NCI-H2227 treated with DMSO at 0.1 percent for 48 hours (cell line): ENCODE measurements around the gene DLGAP1.
"Not testable (repeated sequence)": the region's sequence is repeated elsewhere in the genome, so short reads cannot be mapped to it uniquely, and the experiment has no call there.

ENCODE experiments used
- DNase-seq: peaks from one replicate; lab custom pipeline; 2025; lab: John Stamatoyannopoulos, UW

Gene DLGAP1

DNA sequence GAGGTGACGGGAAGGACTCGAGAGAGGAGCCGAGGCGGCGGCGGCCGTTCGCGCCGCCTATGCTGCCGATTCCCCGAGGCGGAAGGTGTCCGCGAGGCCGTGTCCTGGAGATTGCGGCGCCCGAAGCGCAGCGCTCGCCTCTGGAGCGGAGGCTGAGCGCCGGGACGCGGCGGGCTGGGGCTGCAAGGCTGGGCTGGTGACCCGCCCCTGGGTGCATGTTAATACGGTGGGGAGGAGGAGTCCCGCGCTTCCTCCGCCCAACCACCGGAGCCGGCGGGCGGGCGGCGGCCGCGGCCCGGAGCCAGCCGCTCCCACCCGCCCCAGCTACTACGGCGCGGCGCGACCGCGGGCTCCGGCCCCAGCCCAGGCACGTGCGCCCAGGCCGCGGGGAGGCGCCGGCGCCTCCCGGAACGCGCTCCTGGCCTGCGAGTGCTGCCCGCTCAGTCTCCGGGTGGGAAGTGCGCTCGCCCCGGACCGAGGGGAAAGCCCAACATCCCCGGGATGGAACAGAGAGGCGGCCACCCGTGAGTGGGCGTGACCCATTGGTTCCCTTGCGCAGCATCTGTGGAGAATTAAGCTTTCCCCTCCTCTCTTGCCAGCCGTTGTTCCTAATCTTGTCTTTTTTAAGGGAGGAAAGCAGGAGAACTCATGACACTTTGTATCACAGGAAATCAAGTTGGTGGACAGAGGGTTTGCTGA, at the start of gene DLGAP1:
Gene DLGAP1 (minus strand): TSS at position 195 of the 699 bp plus-strand sequence.
- DNase-seq = no peak

DNA sequence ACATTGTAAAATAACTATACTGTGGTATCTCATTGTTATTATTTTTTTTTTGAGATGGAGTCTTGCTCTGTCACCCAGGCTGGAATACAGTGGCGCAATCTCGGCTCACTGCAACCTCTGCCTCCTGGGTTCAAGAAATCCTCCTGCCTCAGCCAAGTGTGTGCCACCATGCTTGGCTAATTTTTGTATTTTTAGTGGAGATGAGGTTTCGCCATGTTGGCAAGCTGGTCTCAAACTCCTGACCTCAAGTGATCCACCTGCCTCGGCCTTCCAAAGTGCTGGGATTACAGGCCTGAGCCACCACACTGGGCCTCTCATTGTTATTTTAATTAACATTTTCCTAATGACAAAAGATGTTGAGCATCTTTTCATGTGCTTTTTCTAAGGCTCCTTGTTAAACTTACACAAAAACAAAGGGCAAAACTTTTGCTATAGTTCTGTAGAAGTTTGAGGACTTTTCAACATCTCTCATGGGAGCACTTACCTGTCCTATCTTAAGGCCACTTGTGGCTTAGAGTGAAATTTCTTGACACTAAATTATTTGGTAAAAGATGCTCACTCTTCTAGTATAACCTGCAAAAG, 39.7 kb upstream of the DLGAP1 start:
- not testable (repeated sequence) for DNase-seq

DNA sequence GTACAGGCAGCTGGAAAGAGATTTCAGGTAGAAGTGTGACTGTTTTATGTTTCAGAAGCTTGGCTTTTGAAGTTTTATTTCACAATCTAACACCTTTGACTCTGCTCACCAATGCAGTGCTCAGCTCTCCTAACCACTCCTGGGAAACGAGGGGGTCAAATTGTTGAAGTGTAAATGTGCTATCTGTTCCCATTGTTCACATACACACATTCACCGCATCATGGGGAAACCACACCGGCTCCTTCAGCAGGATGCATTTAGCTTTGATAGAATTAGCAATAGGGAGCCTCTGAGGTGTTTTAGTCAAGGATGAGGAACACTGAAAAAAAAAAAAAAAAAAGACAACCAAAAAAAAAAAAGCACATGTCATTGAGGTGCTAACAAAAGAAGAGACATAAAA, 13.4 kb upstream of the DLGAP1 start:
- no peak for DNase-seq

DNA sequence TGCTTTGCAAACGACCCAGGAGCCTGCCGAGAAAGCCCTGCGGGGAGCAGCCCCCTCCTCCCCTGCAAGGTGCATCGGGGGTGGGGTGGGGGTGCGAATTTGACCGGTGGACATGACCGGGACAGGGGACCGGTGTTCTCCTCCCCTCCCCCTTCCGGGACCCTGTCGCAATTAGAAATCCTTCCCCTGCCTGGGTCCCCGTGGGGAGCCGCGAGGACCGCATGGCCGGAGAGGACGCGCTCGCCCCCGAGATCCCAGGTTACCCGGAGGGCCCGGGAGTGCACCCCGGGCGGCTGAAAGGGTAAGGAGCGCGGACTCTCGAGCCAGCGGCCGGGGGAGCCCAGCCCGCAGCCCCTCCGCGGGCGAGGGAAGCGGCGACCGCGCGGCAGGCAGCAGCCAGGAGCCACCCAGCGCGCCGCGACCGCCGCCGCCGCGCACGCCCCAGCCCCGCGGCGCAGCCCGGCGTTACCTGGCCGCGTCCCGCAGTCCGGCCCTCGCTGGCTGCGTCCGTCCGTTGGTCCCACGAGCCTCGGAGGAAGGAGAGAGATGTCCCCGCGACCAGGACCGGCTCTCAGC, 482 bp downstream of the DLGAP1 start:
- DNase-seq = no peak

- no peak for DNase-seq
Observed at GRCh38 chr18:4453874-4454536, 1.1 kb downstream of the DLGAP1 start.

DNA sequence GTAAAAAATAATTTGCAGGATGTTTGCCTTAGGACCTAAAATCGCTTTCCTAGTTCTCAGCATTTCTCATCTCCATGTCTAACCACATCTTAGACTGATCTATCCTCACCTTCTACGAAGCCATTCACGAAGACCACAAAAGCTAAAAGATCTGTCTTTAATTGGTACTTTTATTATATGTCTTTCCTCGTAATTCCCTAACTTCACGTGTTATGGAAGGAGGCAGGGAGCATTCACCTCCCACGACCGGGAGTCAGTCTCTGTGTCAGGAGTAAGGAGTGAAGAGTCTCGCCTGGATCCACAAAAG, 1.6 kb downstream of the DLGAP1 start:
- DNase-seq = no peak

DNA sequence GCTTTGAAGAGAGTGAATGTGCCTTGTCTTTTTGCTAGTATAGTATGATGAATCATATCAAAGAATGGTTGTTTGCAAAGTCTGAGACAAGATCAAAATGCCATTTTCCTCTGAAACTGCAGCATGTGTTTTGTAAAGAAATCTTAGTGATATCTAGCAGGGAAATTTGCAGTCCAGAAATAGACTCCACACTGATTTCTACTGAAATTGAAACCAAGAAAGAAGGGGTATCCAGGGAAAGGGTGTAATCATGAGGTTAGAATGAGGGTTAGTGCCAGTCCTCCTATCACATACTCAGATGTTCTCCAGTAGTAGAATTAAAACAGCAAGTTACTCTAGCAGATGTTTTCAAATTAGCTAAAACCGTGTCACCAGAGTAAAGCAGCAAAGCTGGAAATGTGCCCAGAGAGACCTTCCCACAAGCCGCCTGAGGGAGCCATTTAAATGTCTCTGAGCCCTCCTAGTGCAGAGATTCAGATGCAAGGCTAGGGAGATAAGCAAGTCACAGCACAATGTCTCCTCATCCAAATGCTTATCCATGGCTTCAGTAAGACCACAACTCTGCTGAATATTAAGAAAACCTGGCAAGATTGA, 4.9 kb downstream of the DLGAP1 start:
- DNase-seq = no peak

GRCh38 chr18:4445902-4446301, 9.2 kb downstream of the DLGAP1 start:
- DNase-seq = no peak

DNA sequence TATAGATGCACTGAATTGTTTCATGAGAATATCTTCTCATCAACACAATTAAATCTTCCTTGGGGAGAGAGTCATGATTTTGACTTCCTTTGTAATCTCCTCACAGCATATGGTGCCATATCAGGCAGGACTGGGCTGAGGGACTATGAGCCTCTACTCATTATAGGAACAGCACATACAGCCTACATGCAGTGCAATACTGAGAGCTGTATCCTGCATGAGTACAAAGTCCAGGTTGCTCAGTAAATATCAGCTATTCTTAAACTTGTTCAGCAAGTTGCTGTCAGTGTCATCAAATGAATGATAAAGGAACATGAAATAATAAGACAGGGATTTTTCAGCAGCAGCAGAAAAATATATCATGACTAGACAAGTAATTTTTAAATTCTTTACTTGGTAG, 10.8 kb downstream of the DLGAP1 start:
- DNase-seq = no peak

GRCh38 chr18:4441098-4441497, 14.0 kb downstream of the DLGAP1 start:
- DNase-seq = no peak

- DNase-seq = no peak
Observed at GRCh38 chr18:4438938-4439337, 16.2 kb downstream of the DLGAP1 start.

GRCh38 chr18:4433717-4434116, 21.4 kb downstream of the DLGAP1 start:
- no peak for DNase-seq

DNA sequence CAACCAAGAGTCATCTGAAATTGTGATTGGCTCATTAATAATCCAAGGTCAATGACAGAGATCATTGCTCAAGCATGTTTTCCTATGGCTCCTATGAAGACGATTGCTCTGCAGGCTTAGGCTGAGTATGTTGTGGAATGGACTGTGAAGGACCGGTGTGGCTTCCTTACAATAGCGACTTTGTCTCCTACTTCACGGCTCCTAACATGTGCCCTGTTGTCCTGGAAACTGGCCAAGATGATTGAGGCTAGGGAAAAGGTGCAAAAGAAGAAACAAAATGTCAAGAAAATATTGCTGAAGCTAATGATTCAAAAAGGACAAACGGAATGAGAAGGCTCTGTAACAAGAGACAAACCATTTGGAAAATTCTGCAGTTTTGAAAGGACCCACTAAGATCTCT, 24.3 kb downstream of the DLGAP1 start:
- DNase-seq = no peak

- no peak for DNase-seq
Observed at GRCh38 chr18:4417714-4418113, 37.4 kb downstream of the DLGAP1 start.

GRCh38 chr18:4416976-4417375, 38.1 kb downstream of the DLGAP1 start:
- no peak for DNase-seq

DNA sequence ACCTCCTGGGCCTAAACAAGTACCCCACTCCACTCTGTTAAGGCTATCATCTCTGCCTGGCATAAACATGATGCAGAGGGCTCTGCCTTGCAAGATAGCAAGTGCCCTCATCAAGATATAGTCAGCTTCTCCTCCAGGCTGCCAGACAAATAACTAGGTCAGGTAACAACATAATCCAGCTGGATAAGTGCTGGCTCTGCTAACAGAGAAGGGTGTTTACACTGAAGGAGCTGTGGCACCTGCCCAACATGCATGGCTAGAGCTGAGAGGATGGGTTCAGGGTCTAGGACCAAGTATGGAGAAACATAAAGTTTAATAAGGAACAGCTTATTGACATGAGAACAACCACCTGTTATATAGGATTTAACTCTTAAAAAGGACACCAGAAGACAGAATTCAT, 42.8 kb downstream of the DLGAP1 start:
- no peak for DNase-seq

DNA sequence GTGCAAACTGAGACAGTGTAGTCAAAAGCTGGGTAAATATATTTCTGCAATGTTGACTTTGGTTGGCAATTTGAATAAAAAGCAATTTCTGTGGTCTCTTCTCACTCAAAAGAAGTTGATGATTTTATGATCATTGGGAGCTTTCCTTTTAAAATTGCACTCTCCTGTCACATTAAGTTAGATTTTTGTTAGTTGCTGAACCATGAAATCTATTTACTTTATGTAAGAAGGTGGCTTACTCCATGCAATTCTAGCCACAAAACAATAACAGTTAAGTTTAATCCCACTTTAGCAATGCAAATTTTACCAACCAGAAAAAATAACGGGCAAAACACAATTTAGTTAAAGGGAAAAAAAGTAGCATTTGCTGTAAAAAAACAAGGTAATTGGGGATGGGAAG, 48.3 kb downstream of the DLGAP1 start:
- no peak for DNase-seq

DNA sequence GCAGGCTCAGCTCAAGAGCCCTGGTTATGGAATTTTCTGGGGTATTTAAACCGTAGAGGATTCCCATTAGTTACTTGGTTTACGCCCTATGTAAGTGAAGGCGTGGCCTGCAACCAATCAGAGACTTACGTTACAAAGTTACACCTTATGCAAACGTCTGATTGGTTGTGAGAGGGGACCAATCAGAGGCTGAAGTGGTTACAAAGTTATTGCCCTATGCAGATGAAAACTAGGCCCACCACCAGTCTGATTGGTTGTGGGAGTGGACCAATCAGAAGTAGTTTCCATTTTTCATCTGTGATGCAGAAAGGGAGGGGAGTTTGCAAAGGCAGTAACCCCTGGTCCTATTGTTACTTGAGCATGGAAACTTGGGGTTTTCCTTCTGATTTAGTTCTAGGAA, 49.1 kb downstream of the DLGAP1 start:
- DNase-seq = no peak

DNA sequence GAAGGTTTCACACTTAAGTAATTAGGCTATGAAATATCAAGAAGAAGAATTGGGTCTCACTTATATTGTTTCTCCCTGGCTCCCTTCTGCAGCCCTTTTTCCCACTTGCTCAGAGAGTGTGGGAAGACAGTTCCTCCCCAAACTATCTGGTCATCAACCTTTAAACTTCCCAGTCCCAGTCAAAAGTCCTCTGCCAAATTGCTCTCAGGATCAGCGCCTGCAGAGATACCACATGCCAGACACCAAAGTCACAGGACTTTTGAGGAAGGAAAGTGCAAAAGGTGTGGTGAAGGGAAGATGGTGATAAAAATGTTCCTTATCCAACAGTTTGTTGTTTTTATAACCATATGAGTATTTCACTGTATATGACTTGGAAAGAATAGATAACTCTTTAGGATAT, 51.3 kb downstream of the DLGAP1 start:
- no peak for DNase-seq

DNA sequence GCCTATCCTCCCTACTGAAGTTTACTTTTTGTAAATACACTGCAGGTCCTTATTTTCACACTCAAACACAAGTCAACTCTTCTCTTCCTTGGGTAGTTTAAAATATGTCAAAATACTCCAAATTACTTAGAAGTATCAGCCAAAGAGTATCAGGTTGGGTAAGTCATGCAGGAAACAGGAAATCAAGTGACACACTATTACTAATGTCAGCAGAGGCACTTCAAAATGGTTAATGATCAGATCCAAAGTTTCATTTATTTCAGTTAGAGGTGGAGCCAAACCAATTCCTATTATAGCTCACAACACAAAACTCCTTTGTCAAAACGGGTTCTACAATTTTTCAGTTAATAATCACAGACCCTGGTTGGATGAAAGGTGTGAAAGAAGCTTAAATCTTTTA, 54.2 kb downstream of the DLGAP1 start:
- DNase-seq = no peak

DNA sequence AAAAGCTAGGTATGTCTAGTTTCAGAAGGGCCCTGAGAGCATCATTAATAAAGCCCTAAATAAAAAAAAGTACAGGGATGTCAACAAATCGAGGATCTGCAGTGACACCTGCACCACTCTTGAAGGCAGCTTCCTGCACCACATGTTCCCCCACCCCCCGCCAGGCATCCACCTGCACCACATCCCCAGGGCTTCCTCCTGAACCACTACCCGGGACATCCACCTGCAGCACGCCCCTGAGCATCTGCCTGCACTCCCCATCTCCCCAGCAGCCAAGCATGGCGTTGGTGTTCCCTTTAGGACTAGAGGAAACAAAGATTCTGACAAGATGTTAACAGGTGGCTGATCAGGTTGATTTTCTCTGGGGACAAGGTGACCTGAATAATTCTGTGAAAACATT, 55.2 kb downstream of the DLGAP1 start:
- DNase-seq = no peak

- DNase-seq = no peak
Observed at GRCh38 chr18:4394700-4395099, 60.4 kb downstream of the DLGAP1 start.

DNA sequence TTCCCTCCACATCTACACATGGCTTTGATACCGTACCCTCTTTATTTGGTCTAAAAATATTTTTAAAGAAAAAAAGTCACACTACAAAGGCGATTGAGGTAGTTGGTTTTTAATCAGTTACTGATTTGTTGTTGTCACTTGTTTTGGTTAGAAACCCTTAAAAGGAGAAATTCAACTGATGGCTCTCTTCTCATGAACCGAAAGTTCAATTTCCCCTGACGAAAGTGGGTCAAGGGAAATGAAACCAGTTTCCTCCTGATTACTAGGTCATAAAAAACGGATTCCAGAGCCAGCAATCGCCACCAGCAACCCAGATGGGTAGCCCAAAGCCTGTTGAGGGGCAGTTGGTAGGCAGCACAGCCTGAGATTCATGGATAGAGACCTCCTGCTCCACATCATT, 63.2 kb downstream of the DLGAP1 start:
- DNase-seq = no peak
